A673 (cell line): ENCODE data around the gene IFI16. TPM values are rescaled to one million over a fixed set of nuclear protein-coding genes. Genes with fewer than 3 reads are reported as not detected.

ENCODE experiments used
- BruUV-seq: library from RNA; stranded (reverse); fragments of 400-500 nt; replicated peaks from 2 replicates; lab custom pipeline; 2021; lab: Mats Ljungman, UMichigan
- CTCF ChIA-PET: fragments of 300-600 bp; sonication (Branson Sonifier 250); formaldehyde crosslinking; loops from one replicate; lab custom pipeline; 2022; ENCODE audit warnings: antibody characterized with exemption; lab: Charles Lee
- POLR2A ChIA-PET: fragments of 300-600 bp; sonication (Branson Sonifier 250); formaldehyde crosslinking; loops from one replicate; lab custom pipeline; 2022; ENCODE audit warnings: antibody characterized with exemption; ENCODE audit not compliant: low non-redundant PET; lab: Charles Lee
- DNase-seq: peaks from one replicate; pipeline ENCODE4 v3.0.0-alpha.2; 2015; ENCODE audit warnings: low spot score
- H3K27ac ChIP-seq: fragments of 200-600 bp; sonication (generic); 2 replicates; pipeline ENCODE4 v1.5.1; 2016; ENCODE audit warnings: mixed run types, low read depth, mild to moderate bottlenecking, mixed read lengths, antibody characterized with exemption, low read length; ENCODE audit not compliant: poor library complexity, severe bottlenecking
- H3K27me3 ChIP-seq: fragments of 200-600 bp; sonication (generic); replicated peaks from 2 replicates; pipeline ENCODE4 v1.6.1; 2017; ENCODE audit warnings: mixed run types, low read depth, mild to moderate bottlenecking, mixed read lengths, antibody characterized with exemption, low read length; ENCODE audit not compliant: insufficient read depth, poor library complexity
- H3K36me3 ChIP-seq: fragments of 200-600 bp; sonication (generic); 2 replicates; pipeline ENCODE4 v1.6.1; 2016; ENCODE audit warnings: mixed run types, mild to moderate bottlenecking, mixed read lengths, antibody characterized with exemption, low read length; ENCODE audit not compliant: insufficient read depth, poor library complexity, severe bottlenecking
- H3K4me1 ChIP-seq: fragments of 200-600 bp; sonication (generic); 2 replicates; pipeline ENCODE4 v1.6.1; 2017; ENCODE audit warnings: mixed run types, mild to moderate bottlenecking, mixed read lengths, antibody characterized with exemption, low read length; ENCODE audit not compliant: insufficient read depth, poor library complexity, severe bottlenecking
- H3K4me3 ChIP-seq: fragments of 200-600 bp; sonication (generic); 2 replicates; pipeline ENCODE4 v1.5.1; 2016; ENCODE audit warnings: low read depth, mixed run types, mild to moderate bottlenecking, mixed read lengths, low read length; ENCODE audit not compliant: poor library complexity, severe bottlenecking
- H3K9me3 ChIP-seq: fragments of 200-600 bp; sonication (generic); 2 replicates; pipeline ENCODE4 v1.6.1; 2016; ENCODE audit warnings: mixed run types, low read depth, mild to moderate bottlenecking, mixed read lengths, antibody characterized with exemption, low read length; ENCODE audit not compliant: poor library complexity, severe bottlenecking
- EZH2 ChIP-seq: fragments of 200-600 bp; sonication (generic); IDR thresholded peaks from 2 replicates; pipeline ENCODE4 v1.6.1; 2017; ENCODE audit warnings: borderline replicate concordance, low read depth, mild to moderate bottlenecking, mixed read lengths, antibody characterized with exemption, low read length; ENCODE audit not compliant: poor library complexity, severe bottlenecking
- intact Hi-C: fragments of 100-400 bp; cut with micrococcal nuclease; formaldehyde crosslinking; loops from one replicate; pipeline ENCODE4 v1.10.0; 2022; ENCODE audit not compliant: unreplicated experiment
- total RNA-seq: library from RNA; stranded (reverse); gene quantifications from 2 replicates; pipeline ENCODE4 v1.2.3, GENCODE V29; 2021
- TF ChIP-seq, protein P1 (sequence below): fragments of 300-800, 200-600 bp; sonication (generic); conservative IDR thresholded peaks from 2 replicates; pipeline ENCODE4 v1.5.1; 2017; ENCODE audit warnings: low read depth, mild to moderate bottlenecking, antibody characterized with exemption, low read length, moderate library complexity, mixed read lengths

IFI16 gene
- total RNA-seq, 1 experiment from 2014 or later = 87.4 TPM

DNA sequence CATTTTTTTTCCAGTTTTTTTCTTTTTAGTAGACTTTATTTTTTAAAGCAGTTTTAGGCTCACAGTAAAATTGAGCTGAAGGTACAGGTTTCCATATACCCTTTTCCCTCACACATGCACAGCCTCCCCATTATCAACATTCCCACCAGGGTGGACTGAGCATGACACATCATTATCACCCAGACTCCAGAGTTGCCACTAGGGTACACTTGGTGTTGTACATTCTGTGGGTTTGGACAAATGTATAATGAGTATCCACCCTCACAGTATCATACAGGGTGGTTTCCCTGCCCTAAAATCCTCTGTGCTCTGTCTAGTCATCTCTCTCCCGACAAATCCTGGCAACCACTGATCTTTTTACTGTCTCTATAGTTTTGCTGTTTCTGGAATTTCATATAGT, 69.8 kb downstream of the IFI16 start:
- H3K27me3 ChIP-seq = peaks cover 41% of the 10 kb centered on the region
- intact Hi-C loops = no loop called here
- H3K27ac ChIP-seq = no peak overlapping the region
- ChIA-PET CTCF (interaction anchor here (0.6 kb wide), 1 partner anchor 1701 kb away, joined by 3 read pairs; no protein-coding TSS in a partner anchor), POLR2A (no interaction called here)
- BruUV-seq = no TSS peak
- H3K4me3 ChIP-seq = no peak overlapping the region
- DNase-seq = no peak
- no peaks in the 10 kb centered on the region for H3K9me3 ChIP-seq
- no peaks in the 10 kb centered on the region for H3K36me3 ChIP-seq
- no peak for TF ChIP-seq EZH2
- TF ChIP-seq, protein P1, sequence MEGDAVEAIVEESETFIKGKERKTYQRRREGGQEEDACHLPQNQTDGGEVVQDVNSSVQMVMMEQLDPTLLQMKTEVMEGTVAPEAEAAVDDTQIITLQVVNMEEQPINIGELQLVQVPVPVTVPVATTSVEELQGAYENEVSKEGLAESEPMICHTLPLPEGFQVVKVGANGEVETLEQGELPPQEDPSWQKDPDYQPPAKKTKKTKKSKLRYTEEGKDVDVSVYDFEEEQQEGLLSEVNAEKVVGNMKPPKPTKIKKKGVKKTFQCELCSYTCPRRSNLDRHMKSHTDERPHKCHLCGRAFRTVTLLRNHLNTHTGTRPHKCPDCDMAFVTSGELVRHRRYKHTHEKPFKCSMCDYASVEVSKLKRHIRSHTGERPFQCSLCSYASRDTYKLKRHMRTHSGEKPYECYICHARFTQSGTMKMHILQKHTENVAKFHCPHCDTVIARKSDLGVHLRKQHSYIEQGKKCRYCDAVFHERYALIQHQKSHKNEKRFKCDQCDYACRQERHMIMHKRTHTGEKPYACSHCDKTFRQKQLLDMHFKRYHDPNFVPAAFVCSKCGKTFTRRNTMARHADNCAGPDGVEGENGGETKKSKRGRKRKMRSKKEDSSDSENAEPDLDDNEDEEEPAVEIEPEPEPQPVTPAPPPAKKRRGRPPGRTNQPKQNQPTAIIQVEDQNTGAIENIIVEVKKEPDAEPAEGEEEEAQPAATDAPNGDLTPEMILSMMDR = no peak
- no peaks in the 10 kb centered on the region for H3K4me1 ChIP-seq

DNA sequence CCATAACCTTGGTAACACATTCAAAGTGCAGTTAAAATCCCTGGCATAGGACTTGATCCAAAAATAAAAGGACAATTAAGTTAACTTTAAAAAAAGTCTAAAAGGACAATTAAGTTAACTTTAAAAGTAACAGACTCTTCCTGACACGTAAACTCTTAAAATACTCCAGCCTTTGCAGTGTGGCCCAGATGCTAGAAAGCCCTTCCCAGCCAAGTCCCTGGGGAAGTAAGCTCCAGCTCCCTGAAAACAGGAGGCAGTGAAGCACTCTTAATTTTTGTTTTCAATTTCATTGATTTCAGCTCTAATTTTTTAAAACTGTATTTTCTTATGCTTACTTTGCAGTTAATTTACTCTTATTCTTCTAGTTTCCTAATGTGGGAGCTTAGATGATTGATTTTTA, 71.9 kb downstream of the IFI16 start:
- H3K9me3 ChIP-seq = no peaks in the 10 kb centered on the region
- no peak for DNase-seq
- H3K4me3 ChIP-seq = no peak overlapping the region
- no peaks in the 10 kb centered on the region for H3K36me3 ChIP-seq
- peaks cover 34% of the 10 kb centered on the region for H3K27me3 ChIP-seq
- BruUV-seq = no TSS peak
- no peaks in the 10 kb centered on the region for H3K4me1 ChIP-seq
- POLR2A ChIA-PET = no interaction called here
- intact Hi-C loops = no loop called here
- no peak overlapping the region for H3K27ac ChIP-seq
- CTCF ChIA-PET = no interaction called here
- TF ChIP-seq, protein P1 = no peak
- no peak for TF ChIP-seq EZH2

DNA sequence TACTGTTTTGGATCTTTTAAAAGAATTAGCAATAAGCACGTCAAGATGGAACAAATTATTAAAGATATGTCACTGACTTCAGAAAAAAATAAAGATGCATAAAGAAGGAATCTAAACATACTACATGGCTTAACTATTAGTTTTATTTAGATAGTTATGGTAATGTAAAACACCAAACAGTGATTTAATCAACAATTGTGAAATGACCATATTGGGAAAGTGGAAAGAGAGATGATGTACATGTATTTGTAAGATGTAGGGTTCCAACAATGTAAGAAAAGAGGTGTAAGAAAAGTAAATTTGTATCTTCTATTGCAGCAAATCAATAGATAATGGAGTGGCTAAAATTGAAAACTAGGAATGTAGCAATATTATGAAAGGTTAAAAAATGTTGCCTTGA, 73.3 kb downstream of the IFI16 start:
- no TSS peak for BruUV-seq
- no peaks in the 10 kb centered on the region for H3K4me1 ChIP-seq
- H3K36me3 ChIP-seq = no peaks in the 10 kb centered on the region
- no peak for TF ChIP-seq EZH2
- TF ChIP-seq, protein P1 = no peak
- H3K27me3 ChIP-seq = peaks cover 34% of the 10 kb centered on the region
- CTCF ChIA-PET = no interaction called here
- H3K4me3 ChIP-seq = no peak overlapping the region
- intact Hi-C loops = no loop called here
- POLR2A ChIA-PET = no interaction called here
- no peak overlapping the region for H3K27ac ChIP-seq
- H3K9me3 ChIP-seq = no peaks in the 10 kb centered on the region
- no peak for DNase-seq
